ENCODE measurements around the gene SH3YL1.

SH3YL1 gene

GRCh38 chr2:228115-228514 is 35.7 kb downstream of the SH3YL1 start:
- in situ Hi-C loops (cut with MboI; ENCODE audit: low sequenced_read_pairs): no loop called here

GRCh38 chr2:223971-224760 is 39.7 kb downstream of the SH3YL1 start:
- in situ Hi-C loops (cut with MboI; ENCODE audit: low sequenced_read_pairs): no loop called here

DNA sequence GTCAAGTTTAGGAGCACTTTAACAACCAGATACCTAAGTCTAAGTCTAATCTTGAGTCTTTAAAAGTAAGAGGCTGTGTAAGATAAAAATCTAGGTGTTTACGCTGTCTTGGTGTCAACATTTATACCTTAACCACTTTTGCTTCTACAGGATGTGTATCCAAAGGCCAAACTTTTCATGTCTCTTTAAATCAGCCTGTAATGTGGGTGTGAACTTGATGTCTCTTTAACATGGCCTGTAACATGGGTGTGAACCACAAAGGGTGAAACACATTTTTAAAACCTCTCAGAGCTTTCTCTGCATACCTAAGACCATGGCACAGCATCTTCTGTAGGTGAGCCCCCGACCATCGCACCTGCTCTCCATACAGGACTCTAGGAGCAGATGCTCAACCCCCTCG is 40.4 kb downstream of the SH3YL1 start:
- in situ Hi-C loops (cut with MboI; ENCODE audit: low sequenced_read_pairs): no loop called here

DNA sequence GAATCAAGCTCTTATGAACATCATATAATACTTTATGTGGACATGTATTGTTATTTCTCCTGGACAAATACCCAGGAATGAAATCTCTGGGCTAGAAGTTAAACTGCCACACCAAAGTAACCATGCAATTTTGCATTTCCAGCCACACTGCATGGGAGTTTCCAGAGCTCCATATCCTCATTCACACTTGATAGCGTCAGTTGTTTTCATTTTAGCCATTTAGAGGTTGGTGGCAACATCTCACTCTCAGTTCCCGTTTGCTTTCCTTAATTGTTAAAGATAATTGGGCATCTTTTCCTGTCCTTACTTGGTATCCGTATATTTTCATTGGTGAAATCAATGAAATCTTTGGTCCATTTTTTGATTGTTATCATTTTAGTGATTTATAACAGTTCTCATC is 47.8 kb downstream of the SH3YL1 start:
- in situ Hi-C loops (cut with MboI; ENCODE audit: low sequenced_read_pairs): no loop called here

DNA sequence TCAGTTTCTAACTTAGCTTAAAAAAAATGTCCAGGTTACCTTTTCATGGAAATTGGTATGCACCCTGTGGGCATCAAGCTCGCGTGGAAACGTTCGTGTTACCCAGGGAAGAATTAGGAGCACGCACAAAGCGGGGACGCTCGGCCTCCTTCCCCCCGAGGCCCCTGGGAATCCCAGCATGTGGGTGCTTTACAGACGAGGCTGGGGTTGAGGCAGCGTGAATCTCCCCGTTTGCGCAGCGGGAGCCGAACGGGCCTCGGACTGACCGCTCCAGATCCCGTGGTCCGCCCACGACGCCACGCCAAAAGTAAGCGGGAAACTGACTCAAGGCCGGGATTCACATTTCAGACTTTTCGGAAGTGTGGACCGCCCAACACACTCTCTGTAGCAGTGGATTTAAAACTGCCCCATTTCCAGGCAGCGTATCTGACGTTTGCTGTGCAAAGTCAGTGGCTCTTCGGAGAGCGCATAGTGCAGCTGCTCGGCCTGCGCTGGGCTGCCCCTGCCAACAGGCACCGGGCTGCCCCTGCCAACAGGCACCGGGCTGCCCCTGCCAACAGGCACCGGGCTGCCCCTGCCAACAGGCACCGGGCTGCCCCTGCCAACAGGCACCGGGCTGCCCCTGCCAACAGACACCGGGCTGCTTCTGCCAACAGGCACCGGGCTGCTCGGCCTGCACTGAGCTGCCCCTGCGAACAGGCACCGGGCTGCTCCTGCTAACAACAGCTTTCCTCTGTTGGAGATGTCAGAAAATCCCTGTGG is 49.7 kb downstream of the SH3YL1 start:
- in situ Hi-C loops (cut with MboI; ENCODE audit: low sequenced_read_pairs): no loop called here

GRCh38 chr2:211486-212184 is 52.2 kb downstream of the SH3YL1 start:
- in situ Hi-C loops (cut with MboI; ENCODE audit: low sequenced_read_pairs): no loop called here

DNA sequence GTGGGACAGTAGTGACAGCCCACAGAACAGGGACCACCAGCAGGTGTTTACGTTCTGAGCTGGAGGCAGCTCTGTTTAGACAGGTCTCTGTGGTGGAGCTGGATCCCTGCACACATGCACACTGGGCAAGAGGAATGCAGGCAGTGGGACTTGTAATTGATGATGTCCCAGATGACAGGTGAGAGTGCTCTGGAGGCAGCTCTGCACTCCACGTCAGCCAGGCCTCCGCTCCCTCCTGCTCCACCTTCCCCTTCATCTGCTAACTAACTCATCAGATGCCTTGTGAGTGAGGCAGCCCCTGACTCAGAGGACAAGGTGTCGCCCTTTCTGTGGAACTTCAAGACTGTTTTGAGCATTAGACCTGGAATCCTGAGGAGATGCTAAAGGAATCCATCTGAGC is 53.2 kb downstream of the SH3YL1 start:
- in situ Hi-C loops (cut with MboI; ENCODE audit: low sequenced_read_pairs): no loop called here

- in situ Hi-C loops (cut with MboI; ENCODE audit: low sequenced_read_pairs): no loop called here
Measured at GRCh38 chr2:209470-209869, 54.4 kb downstream of the SH3YL1 start.

GRCh38 chr2:208335-208734 is 55.5 kb downstream of the SH3YL1 start:
- in situ Hi-C loops (cut with MboI; ENCODE audit: low sequenced_read_pairs): no loop called here

DNA sequence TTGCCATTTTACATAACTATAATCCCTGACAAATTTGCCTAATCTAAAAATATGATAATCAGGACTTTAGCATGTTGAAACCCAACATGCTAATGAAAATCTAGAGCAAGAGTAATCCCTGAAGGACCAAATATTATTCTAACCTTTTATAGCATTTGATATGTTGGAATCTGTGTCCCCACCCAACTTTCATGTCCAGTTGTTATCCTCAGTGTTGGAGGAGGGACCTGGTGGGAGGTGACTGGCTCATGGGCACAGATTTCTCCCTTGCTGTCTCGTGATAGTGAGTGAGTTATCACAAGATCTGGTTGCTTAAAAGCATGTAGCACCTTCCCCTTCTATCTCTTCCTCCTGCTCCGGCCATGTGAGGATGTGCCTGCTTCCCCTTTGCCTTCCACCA is 59.8 kb downstream of the SH3YL1 start:
- in situ Hi-C loops (cut with MboI; ENCODE audit: low sequenced_read_pairs): no loop called here

- in situ Hi-C loops (cut with MboI; ENCODE audit: low sequenced_read_pairs): no loop called here
Measured at GRCh38 chr2:203401-203800, 60.4 kb downstream of the SH3YL1 start.

DNA sequence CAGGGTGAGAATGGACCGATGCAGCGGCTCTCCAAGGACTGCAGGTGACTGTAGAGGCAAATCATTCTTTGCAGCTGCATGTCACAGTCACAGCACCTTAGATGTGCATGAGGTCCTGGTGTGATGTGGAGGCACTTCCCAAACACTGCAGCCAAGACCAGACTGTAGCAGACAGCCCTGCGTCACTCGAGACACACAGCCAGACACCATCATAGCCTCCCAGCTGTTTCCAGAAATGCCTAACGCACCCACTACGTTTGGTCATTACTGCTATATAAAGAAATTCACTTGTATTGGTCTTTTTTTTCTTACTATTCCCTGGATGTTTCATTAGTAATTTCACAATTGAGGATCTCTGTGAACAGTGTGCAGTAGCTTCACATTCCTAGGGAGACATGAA is 60.9 kb downstream of the SH3YL1 start:
- in situ Hi-C loops (cut with MboI; ENCODE audit: low sequenced_read_pairs): no loop called here

GRCh38 chr2:201648-202433 is 62.0 kb downstream of the SH3YL1 start:
- in situ Hi-C loops (cut with MboI; ENCODE audit: low sequenced_read_pairs): no loop called here

- in situ Hi-C loops (cut with MboI; ENCODE audit: low sequenced_read_pairs): no loop called here
Measured at GRCh38 chr2:199041-199966, 64.5 kb downstream of the SH3YL1 start.

GRCh38 chr2:196406-196805 is 67.4 kb downstream of the SH3YL1 start:
- in situ Hi-C loops (cut with MboI; ENCODE audit: low sequenced_read_pairs): no loop called here

DNA sequence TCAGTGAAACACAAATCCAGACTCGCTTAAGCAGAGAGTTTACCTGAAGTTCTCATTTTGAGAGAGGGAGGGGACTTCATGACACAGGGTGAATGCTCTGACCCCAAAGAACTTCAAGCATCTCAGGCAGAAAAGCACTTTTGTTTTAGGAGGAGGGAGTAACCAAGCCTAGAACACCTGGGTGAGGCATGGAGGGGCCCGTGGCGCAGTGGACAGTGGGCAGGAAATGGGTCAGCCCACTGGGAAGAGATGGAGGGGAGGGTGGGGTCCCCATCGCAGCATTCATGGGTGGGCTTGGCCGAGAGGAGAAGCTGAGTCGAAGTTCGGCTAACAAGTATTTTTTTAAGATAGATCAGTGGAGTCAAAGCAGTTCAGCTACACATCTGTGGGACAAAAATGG is 67.9 kb downstream of the SH3YL1 start:
- in situ Hi-C loops (cut with MboI; ENCODE audit: low sequenced_read_pairs): no loop called here

DNA sequence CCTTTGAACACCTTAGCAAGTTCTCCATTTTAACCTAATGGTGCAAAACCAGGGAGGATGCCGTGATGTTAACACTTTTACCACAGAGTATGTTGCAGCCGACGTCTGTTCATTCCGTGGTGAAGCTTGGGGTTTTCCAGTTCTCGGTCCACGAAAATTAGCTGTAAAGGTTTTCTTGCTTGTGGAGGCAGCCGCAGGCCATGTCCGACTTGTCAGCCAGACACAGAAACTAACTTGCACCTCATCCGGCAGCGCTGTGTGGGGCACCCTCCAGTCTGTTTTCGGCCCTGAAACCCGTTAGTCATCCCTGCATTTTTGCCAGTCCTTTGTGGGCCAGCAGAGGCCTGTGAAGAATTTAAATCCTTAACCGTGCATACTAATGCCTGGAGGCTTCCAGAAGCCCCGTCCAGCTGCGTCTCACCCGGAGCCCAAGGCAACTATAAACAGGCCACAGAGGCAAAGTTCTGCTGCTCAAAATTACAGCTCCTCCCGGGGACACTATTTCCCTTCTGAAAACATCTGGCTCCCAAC is 70.6 kb downstream of the SH3YL1 start:
- in situ Hi-C loops (cut with MboI; ENCODE audit: low sequenced_read_pairs): no loop called here

DNA sequence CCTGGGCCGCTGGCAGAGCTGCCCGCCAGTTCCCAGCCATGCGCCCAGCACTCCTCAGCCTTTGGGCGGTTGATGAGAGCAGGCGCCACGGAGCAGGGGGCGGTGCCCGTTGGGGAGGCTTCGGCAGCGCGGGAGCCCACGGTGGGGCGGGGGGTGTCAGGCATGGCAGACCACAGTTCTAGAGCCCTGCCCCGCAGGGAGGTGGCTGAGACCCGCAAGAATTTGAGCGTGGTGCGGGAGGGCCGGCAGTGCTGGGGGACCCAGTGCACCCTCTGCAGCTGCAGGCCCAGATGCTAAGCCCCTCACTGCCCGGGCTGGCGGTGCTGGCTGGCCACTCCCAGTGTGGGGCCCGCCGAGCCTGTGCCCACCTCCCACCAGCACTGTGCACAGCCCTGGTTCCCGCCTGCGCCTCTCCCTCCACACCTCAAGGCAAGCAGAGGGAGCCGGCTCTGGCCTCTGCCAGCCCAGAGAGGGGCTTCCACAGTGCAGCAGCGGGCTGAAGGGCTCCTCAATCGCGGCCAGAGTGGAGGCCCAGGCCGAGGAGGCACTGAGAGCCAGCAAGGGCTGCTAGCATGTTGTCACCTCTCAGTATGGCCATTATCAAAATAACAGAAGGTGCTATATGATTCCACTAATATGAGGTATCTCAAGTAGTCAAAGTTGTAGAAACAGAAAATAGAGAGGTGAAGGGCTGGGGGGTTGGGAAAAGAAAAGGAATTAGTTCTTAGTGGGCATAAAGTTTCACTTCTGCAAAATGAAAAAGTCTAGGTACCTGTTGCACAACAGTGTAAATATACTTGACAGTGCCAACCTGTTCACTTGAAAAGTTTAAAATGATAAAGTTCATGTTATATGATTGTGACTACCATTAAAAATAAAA is 72.3 kb downstream of the SH3YL1 start:
- in situ Hi-C loops (cut with MboI; ENCODE audit: low sequenced_read_pairs): no loop called here

- in situ Hi-C loops (cut with MboI; ENCODE audit: low sequenced_read_pairs): no loop called here
Measured at GRCh38 chr2:187825-188224, 76.0 kb downstream of the SH3YL1 start.

Data from HL-60/S4 (cell line).